Fibroblast of lung (primary cell): ENCODE data around the gene RBM20.

Experiments used
- EZH2 ChIP-seq: IDR thresholded peaks from 2 replicates; pipeline ENCODE4 v1.5.1; 2012; ENCODE audit warnings: low read length, control low read depth, mild to moderate bottlenecking; ENCODE audit errors: missing control alignments
- TF ChIP-seq, protein P1 (sequence below), 2 donors: IDR thresholded peaks in 1 of 2; conservative IDR thresholded peaks in 1 of 2; 1 replicate in 1 of 2; 2 replicates in 1 of 2; pipeline ENCODE4 v1.5.1; 2011 to 2012; ENCODE audit warnings: low read length in 2 of 2, control low read depth in 1 of 2, inconsistent platforms in 1 of 2, low read depth in 1 of 2, mild to moderate bottlenecking in 1 of 2

DNA sequence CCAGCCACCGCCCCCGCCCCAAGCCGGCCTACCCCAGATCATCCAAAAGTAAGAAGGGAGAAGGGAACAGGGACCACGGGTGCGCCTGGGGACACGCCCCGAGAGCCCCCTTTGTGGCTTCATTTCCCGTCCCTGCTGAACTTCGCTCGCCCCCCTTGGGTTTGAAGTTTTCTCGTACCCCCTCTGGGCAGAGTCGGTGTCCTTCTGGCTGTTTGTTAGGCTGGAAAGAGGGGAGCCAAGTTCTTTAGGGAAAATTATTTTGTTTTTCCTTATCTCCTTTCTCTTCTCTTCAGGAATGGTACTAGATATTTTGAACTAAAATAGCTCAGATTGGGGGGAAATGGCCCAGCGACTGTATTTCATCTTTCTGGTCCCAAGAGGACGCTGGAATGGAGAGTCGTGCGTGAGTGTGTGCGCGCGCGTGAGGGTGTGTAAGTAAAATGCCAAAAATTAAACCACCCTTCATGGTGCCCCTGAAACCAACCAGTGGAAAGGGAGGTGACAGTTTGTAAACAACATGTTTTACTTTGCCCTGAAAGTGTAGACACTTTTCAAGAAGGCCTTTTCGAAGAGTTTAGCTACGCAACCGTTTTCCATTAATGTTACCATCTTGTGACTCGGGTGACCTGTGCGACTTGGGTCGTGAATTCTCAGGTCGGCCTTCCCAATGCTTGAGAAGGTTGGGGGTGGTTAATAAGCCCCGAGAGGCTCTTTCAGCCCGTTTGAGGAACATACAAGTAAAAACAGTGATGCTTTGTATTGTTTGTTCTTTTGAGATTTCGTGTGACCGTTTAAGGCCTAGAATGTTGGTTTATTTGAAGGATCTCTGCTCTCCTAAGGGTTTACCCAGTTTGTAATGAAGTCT lies 694 bp downstream of the RBM20 start:
- TF ChIP-seq, protein P1, sequence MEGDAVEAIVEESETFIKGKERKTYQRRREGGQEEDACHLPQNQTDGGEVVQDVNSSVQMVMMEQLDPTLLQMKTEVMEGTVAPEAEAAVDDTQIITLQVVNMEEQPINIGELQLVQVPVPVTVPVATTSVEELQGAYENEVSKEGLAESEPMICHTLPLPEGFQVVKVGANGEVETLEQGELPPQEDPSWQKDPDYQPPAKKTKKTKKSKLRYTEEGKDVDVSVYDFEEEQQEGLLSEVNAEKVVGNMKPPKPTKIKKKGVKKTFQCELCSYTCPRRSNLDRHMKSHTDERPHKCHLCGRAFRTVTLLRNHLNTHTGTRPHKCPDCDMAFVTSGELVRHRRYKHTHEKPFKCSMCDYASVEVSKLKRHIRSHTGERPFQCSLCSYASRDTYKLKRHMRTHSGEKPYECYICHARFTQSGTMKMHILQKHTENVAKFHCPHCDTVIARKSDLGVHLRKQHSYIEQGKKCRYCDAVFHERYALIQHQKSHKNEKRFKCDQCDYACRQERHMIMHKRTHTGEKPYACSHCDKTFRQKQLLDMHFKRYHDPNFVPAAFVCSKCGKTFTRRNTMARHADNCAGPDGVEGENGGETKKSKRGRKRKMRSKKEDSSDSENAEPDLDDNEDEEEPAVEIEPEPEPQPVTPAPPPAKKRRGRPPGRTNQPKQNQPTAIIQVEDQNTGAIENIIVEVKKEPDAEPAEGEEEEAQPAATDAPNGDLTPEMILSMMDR (conservative IDR thresholded peaks at IDR 0.05 in 1 of 2, IDR thresholded peaks at IDR 0.05 in 1 of 2; ENCODE audit: low read depth in 1 of 2, low read length in 2 of 2), result no peak
- TF ChIP-seq EZH2, result peak; percentile 64
